IPS-NIHi7 (cell line): Measurements from ENCODE around the gene RGMA.
"Not testable (repeated sequence)": the region's sequence is repeated elsewhere in the genome, so short reads cannot be mapped to it uniquely, and the experiment has no call there.

Source experiments
- DNase-seq: peaks from one replicate; pipeline ENCODE4 v3.0.0; 2012; ENCODE audit warnings: mixed read lengths; ENCODE audit errors: extremely low spot score

The RGMA gene

DNA sequence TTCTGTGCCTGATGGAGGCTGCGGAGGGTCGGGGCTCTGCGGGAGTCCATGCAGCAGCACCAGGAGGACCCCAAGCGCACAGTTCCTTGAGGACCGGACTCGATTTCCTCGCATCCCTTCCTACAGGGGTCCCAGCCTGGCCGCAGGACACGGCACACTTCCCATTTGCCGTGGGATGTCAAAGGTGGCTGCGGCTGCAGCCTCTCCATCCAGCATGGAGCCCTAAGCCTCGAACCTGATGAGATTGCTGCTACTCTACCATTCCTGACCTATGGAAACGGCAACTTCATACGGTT, 40.6 kb downstream of the RGMA start:
- DNase-seq: no peak

DNA sequence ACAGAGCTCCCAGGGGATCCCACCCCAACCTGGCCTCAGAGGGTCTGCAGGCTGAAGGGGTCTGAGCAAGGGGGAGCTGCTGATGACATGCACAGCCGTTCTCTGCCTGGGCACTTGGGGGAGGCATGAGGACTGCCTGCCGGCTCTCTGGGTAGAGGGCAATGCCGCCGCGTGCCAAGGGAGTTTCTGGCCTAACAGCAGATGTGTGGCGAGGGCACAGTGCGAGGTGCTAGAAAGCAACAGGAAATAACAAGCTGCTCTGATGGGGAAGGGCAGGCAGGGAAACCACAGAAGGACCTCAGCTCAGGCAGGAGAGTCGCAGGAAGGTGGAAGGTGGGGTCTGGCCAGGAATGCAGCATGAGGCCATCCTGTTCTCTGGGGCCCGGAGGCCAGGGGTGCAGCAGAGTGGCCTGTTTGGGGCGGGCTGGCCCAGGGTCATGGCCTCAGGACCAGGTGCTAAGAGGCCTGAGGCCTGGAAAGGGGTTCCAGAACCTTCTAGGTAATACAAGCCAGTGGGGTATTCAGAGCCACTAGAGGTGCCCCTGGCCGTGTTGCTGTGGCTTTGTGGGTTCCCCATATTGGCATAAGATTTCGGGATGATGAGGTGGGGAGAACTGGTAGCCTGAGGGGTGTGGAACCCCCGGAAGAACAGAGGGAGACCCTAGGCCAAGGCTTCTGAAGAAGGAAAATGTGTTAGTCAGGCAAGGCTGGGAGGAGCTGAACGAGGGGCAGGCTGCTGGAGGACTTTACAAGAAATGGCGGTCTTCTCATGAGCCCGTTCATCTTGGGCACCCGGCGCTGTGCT, 41.2 kb downstream of the RGMA start:
- DNase-seq: no peak

DNA sequence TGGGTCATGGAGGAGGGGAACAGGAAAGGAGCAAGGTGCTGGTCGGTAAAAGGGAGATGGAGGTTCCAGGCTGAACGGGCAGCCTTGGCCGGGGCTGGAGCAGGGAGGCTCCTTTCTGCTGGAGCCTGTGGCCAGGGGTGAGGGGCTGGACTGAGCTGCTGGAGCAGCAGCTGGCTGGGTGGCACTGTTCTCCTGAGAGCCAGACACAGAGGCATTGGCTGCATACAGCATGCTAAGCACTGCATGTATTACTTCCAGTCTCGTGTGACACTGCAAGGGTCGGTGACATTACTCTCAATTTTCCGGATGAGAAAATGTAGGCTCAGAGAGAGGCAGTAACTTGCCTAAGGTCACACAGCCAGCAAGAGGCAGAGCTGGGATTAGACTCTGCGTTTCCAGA, 42.3 kb downstream of the RGMA start:
- no peak for DNase-seq

DNA sequence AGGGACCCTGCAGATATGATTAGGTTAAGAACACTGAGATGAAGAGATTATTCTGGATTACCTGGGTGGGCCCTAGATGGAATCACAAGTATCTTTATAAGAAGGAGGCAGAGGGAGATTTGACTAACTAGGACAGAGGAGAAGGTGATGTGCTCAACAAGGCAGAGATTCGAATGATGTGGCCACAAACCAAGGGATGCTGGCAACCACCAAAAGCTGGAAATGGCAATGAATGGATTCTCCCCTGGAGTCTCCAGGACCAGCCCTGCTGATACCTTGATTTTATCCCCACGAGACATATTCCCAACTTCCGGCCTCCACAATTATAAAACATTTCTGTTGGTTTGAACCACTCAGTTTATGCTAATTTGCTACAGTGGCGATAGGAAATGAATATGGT, 42.9 kb downstream of the RGMA start:
- no peak for DNase-seq

DNA sequence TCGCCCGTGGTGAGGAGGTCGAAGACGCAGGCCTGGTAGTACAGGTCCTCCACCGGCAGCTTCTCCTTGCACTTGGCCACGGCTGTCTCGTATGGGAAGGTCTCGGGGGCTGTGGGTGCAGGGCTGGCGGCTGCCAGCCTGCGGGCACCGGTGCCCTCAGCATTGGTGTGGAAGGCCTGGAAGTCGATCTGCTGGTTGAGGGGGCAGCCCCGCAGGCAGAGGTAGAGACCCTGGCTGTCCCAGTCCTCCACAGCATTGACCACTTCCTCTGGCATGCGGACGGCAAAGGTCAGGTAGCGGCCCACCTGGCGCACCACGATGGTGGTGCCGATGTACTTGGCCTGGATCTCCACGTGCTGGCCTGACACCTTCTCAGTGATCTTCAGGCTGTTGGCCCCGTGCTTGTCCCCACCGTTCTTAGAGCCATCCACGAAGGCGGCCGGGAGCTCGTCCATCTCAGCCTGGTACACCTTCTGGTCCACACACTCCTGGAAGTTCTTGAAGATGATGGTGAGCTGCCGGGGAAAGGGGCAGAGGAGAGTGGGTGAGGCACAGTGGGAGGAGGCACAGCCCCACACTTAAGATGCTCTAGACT, 43.7 kb downstream of the RGMA start:
- DNase-seq: no peak

DNA sequence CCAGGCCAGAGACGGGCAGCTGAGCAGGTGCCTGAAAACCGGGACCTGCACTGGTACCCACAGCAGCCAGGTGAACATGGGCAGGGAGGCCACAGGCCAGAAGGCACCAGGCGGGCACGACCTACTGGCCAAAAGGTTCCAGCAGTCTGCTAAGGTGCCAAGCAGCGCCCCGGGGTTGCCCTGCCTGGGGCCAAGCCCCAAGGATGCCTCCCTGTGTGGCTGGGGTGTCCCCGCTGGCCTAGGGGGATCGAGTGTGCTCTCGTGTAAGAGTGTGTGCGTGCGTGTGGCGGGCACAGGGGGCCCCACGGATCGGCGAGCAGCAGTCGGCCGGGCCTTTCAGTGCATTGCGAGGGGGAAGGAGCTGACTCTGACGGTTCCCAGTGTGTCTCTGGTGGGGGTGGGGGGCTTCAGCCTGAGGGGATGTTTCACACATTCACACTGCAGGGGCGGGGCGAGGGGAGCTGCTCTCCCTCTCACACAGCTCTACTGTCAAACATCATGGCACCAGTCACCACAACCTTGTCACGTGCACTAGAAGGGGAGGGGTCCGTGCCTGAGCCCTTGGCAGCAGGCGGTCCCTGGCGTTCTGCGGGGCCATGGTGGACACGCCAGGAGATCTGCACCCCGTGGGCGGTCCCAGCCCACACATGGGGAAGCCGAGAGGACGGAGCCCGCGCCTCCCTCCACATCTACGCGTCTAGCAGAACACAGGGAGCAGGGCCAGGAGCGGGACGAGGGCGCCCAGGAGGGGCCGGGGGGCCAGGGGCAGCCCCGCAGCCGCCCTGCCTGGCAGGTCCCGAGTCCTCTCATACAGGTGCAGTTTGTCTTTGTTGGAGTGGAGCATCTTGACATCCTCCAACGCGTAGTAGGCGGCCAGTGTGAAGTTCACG, 44.5 kb downstream of the RGMA start:
- no peak for DNase-seq

DNA sequence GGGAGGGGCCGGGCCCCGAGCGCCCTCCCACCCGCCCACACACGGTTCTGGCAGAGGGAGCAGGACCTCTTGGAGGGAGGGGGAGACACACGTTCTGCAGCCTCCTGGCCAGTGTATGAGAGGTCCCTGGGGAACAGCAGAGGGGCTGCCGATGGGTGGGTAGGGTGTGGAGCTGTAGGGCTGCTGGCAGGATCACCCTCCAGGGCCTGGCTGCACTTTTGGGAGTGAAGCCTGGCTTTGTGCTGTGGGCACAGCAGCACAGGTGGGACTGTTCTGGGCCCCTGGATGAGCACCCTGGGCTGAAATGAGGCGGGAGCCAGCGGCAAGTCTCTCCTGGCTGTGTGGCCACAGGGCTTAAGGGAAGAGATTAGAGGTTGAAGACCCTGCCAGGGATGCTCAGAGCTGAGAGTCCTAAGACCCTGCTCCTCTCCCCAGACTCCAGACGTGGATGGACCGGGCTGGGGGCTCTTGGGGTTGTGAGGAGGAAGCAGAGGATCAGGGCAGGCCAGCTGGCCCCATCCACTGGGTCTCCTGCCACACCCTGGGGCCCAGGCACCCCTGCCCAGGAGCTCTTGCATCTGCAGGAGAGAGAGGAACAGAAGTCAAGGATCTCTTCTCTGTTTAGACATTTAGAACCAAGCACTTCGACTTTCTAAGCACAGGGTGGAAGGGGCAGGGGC, 45.2 kb downstream of the RGMA start:
- DNase-seq: no peak

DNA sequence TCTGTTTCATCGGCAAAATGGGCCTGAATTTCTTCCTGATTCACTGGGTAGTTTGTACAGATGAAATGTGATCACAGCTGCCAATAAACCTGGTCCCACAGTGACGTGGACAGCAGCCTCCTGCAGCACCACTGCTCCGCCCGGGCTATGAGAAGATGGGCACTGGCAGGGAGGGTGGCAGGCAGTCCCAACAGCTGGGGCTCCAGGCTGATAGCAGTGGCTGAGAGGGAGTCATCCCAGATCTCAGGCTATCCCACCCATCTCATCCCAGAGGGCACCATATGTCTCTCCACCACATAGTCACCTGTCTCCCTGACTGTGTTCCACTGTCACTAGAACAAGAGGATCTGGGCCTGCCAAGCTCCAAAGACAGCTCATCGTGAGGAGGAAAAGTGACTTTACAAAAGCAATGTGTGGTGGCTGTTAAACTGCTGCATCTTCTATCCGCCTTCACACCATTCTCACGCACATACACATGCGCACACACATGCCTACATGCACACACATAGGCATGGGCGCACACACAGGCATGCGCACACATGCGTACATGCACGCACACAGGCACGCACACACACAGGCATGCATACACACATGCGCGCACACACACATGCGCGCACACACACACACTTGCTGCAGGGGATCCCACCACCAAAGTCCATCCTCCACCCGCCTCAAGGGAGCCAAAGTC, 46.2 kb downstream of the RGMA start:
- DNase-seq: no peak

DNA sequence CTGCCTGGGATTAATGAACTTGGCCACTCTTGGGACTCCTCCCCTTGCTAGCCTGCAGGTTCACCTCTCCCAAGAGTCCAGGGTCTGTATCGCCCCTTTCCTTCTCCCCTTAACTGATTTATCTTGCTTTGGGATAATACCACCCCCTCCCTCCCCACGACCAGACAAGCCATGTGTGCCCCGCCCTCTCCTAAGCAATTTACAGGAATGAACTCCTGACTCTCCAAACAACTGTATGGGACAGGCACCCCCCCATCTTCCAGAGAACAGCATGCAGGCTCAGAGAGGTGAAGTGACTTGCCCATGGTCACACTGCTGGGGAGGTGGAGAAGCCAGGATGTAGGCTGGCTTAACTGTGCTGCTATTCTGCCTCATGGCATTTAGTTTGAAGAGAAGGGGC, 46.8 kb downstream of the RGMA start:
- no peak for DNase-seq

DNA sequence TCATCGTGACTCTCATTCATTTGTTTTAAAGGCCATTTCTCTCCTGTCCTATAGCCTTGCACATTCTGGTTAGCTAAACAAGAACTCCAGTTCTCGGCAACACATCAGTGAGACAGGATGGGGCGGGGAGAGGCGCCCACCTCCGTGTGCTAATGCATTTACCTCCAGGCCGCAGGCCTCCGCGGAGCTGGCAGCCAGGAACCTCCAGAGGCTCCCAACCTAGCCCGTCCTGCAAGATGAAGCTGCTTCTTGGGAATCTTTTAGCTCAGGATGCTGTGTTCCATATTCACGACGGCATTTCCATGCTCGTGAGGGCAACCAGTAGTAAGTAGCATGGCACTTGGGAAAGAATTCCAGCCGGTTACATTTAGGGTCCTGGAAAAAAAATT, 47.9 kb downstream of the RGMA start:
- DNase-seq: no peak

DNA sequence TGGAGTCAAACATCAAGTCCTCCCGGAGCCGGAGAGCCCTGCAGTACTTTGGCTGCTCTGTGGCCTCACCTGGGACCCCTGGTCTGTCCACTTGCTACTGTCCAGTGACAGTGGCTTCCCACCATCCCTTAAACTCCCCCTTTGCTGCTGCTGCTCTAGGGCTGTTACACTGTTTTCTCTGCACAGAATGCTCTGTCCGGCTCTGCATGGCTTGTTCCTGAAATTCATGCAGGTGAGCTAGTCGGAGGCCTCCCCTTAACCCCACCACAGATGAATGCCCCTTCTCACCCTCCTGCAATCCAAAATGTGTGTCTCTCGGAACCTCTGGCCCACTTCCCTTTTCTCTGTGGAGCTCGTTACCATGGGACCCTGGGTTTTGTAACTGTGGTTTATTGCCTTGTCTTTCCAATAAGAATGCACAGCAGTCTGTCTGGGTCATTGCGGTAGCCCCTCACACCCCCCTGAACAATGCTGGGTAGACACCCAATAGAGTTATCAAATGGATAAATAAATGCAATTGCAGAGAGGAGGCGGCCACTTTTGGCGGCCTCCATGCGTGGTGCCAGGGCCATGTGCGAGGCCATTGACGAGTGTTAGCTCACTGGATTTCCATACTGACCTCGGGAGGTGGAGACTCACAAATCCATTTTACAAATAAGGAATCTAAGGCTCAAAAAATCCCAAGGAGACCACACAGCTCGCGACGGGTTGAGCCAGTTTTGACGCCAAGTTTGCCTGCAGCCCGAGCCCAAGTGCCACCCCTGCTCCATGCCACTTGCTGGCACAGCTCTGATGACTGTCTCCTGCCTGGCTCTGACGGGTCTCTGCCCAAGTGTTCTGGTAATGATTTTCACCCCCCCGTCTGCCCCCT, 48.5 kb downstream of the RGMA start:
- no peak for DNase-seq

DNA sequence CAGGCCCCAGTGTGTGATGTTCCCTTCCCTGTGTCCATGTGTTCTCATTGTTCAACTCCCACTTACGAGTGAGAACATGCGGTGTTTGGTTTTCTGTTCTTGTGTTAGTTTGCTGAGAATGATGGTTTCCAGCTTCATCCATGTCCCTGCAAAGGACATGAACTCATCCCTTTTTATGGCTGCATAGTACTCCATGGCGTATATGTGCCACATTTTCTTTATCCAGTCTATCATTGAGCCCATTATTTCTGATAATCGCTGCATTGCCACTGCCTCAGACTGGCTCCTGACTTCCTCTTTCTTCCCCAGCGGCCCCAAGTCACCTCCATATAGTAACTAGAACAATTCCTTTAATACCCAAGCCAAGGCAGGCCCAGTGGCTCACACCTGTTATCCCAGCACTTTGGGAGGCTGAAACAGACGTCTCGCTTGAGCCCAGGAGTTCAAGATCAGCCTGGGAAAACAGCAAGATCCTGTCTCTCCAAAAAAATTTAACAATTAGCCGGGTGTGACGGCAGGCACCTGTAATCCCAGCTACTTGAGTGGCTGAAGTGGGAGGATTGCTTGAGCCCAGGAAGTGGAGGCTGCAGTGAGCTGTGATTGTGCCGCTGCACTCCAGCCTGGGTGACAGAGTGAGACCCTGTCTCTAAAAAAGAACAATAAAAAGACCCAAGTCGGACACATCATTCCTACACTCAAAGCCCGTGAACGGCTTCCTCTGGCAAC, 49.3 kb downstream of the RGMA start:
- not testable (repeated sequence) for DNase-seq

DNA sequence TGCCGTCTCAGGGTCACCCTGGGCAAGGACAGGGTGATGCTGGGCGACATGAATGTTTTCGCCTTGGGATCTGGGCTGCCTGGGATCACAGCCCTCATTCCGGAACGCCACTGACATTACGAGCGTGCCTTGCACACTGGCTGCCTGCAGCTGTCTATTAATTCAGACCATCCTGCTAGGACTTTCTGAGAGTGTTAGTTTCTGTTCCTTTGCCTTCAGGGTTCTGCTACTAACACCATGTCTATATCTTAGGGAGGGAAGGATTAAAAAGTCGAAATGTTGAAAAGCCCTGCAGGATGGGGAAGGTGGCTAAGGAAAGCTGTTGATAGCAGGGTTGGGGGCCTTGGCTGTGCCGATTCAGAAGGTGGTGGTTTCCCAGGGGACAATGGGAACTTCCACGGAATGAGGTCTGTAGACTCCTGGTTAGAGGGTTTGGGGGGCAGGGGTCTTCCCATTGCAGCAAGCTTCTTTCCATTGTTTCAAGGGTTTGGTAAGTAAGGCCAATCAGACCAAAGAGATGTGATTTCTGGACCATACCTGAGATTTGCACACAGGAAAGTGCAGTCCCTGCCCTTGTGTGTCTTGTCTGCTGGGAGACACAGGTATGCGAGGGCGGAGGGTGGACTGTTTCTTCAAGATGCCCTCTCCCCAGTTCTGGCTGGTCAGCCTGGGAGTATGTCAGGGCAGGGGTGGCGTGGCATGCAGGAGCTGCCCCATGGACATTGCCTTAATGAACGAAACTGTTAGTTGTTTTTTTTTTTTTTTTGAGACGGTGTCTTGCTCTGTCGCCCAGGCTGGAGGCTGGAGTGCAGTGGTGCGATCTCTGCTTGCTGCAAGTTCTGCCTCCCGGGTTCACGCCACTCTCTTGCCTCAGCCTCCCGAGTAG, 50.9 kb downstream of the RGMA start:
- DNase-seq: no peak

DNA sequence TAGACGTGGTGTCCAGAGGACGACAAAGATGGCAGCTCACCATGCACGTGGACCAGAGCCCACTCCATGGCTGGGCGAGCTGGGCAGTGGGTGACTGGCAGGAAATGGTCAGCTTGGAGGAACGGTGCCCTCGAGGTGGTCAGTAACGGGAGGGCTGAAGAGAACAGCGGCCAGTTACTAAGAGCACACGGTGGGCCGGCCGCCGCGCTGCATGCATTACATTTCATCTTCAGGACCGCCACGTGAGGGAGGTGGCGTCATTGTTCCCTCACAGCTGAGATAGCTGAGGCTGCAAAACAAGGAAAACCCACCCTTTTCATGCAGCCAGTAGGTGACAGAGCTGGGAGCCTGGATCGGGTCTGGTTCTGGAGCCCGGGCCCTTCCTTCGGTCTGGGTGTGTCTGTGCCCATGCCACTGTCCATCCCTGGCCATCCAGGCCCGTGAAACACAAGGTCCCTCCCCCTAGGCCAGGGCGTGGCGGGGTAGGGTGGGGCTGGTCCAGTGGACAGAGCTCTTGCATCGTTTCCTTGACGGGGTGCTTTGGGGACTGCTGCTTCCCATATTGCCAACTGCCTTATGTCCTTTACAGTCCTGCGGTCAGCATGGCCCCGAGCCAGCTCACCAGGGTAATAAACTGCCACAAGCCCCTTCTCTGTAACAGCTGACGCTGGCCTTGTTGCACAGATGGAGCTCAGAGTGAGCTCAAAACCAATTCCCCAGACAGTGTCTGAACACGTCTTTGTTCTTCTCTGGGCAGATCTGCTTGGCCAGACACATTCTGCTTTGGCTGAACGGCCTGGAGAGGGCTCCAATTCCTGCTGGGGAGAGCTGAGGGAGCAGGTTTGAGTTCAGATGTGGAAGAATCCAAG, 51.8 kb downstream of the RGMA start:
- DNase-seq: no peak

DNA sequence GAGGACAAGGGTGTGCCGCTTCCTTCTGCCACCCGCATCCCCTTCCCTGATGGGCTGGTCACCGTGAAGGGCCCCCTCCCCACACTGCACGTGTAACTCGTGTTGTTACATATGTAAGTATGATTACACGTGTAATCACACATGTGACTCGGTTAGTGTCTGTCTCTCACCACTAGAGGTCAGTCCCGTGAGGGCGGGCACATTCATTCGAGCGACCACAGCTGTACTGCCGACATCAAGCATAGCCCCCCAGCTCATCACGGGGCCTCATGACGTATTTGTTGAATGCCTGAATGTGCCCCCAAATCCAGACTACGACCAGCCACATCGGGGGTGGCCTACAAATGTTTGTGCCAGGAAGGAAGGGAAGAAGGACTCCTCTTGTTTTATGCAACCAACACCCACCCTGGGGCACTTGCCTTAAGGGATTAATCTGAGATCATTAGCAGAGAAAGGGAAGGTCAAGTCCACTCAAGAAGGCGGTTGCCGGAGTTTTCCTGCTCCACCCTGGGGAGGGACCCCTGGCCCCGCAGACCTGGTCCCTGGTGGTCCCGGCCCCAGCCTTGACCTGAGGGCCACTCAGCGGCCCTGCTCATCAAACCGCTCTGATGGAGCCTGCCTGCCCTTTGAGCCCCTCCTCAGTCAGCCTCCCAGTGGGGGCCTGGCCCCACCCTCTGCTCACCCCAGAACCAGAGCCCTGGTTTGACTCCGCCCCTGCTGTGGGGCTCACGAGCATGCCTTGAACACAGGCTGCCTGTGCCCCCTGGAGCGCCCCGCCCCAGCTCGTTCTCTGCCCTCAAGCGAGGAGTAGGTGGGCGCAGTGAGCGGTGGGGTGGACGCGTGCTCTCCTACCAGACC, 52.8 kb downstream of the RGMA start:
- DNase-seq: peak; percentile 72

DNA sequence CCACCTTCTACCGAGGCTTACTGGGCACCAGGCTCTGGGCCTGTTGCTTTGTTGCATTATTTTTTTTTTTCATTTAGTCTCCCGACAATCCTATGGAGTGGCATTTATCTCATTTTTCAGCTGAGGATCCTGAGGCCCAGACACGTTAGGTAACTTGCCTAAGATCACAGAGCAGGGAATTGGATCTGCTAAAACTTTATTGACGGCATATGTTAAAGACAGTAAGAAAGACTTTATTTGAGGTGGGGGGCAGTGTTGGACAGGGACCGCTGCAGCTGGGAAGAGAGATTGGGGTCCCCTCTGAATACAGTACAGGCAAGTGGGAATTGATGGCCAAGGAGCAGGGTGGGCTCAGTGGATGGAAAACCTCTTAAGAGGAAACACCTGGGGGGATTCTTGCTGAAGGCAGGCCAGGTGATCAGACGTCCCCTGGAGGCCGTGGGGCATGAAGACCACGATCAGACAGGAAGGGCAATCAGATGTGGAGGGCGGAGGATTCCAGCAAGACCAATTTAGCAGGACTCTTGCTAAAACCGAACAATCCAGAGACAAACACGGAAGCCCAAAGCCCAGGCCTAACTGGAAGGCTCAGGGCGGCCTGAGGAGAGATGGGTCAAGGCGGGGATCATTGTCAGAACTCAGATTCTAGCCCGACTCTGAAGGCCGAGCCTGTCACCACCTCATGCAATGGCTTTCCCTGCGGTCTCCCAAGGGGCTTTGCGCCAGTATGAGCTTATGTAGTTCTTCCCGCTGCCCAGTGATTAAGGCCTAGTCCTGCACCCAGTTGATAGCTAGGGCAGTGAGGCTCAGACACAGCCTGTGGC, 53.7 kb downstream of the RGMA start:
- no peak for DNase-seq
